Hepatocyte (in vitro differentiated cells): ENCODE measurements around the gene CPNE2.

Experiments used
- EZH2 ChIP-seq: fragments of 200-600 bp; sonication (generic); IDR thresholded peaks from 2 replicates; pipeline ENCODE4 v1.6.1; 2016; ENCODE audit warnings: antibody characterized with exemption, mild to moderate bottlenecking, borderline replicate concordance
- EZH2phosphoT487 ChIP-seq: fragments of 200-600 bp; sonication (generic); IDR thresholded peaks from one replicate; pipeline ENCODE4 v1.6.1; 2018; ENCODE audit warnings: antibody characterized with exemption, mild to moderate bottlenecking, low read depth, moderate library complexity; ENCODE audit not compliant: unreplicated experiment, severe bottlenecking
- TF ChIP-seq, protein P1 (sequence below): fragments of 200-600 bp; sonication (generic); IDR thresholded peaks from 2 replicates; pipeline ENCODE4 v1.5.1; 2016; ENCODE audit warnings: antibody characterized with exemption, mild to moderate bottlenecking; ENCODE audit not compliant: poor library complexity

- TF ChIP-seq, protein P1, sequence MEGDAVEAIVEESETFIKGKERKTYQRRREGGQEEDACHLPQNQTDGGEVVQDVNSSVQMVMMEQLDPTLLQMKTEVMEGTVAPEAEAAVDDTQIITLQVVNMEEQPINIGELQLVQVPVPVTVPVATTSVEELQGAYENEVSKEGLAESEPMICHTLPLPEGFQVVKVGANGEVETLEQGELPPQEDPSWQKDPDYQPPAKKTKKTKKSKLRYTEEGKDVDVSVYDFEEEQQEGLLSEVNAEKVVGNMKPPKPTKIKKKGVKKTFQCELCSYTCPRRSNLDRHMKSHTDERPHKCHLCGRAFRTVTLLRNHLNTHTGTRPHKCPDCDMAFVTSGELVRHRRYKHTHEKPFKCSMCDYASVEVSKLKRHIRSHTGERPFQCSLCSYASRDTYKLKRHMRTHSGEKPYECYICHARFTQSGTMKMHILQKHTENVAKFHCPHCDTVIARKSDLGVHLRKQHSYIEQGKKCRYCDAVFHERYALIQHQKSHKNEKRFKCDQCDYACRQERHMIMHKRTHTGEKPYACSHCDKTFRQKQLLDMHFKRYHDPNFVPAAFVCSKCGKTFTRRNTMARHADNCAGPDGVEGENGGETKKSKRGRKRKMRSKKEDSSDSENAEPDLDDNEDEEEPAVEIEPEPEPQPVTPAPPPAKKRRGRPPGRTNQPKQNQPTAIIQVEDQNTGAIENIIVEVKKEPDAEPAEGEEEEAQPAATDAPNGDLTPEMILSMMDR: no peak
- TF ChIP-seq EZH2: no peak
- no peak for TF ChIP-seq EZH2phosphoT487
Measured at GRCh38 chr16:57184113-57184512, 91.7 kb downstream of the CPNE2 start.
